HG03103 (cell line): ENCODE data around the gene PDE3A.
"Not testable (repeated sequence)": the region's sequence is repeated elsewhere in the genome, so short reads cannot be mapped to it uniquely, and the experiment has no call there.

Source experiments
- ATAC-seq: cut with Tn5 transposase; IDR thresholded peaks from one replicate; pipeline ENCODE4 v1.9.1; 2021; ENCODE audit warnings: low read depth; ENCODE audit not compliant: unreplicated experiment

Gene PDE3A

DNA sequence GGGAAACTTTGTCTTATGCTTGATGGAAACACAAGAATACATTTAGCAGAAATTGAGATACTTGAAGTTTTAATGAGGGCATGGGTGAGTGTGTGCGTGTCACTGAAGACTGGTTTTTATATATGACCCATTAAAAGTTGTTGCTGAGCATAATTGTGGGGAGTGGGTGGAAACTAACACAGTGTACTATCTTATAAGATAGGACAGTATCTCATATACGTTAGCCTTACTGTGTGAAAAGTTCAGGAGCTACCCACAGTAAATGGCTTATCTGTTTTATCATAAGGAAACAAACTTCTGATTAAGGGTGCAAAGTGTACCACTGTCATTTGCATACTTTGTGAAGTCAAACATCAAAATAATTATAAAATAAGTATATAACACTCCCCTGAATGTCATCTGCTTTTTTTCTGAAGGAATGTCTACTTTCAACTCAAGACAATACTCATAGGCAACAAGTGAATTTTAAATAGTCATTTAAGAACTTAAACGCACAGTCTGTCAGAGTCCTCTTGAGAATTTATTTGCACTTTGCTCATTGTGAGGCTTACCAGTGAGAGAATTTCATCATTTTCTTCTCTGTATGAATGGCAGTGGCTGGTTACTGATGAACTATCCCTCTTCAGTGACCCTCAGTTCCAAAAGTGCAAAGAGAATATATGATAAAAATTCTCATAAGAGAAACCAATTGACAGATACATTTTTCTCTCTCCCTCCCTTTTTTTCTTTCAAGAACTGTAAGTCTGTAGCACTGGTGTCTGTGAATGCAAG, 4.2 kb downstream of the PDE3A start:
- ATAC-seq = no peak

- no peak for ATAC-seq
Observed at GRCh38 chr12:20374795-20375194, 6.5 kb downstream of the PDE3A start.

DNA sequence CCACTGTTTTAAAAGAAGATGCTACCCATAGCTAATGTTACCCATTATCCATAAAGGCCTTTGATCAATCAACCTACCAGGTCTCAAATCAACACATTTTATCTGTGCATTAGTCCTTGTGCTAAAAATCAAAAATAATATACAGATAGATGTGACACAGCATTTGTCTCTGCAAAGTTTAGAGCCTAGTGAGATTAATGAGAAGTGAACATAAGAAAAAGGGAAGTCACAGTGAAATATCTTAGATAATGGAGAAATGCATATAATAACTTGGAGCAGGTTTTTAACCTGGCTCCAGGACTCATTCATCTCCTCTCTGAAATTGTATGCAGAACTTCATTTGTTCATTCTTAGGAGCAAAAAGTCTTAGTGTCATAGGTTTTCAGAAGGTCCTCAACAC, 7.2 kb downstream of the PDE3A start:
- ATAC-seq = no peak

DNA sequence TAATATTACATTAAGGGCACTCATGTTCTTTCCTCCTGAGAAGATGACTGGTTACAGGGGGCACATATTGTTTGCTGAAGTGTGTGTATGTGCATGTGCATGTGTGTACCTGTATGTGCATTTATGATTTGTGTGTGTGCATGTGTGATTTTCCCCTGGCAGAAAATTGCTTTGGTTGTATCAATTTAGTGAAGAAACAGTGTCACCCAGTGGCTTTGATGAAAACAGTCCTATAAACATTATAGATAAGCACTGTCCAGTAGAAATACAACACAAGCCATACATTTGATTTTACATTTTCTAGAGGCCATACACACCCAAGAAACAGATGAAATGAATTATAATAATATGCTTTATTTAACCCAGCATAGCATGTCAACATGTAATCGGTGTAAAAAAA, 8.6 kb downstream of the PDE3A start:
- ATAC-seq = no peak

DNA sequence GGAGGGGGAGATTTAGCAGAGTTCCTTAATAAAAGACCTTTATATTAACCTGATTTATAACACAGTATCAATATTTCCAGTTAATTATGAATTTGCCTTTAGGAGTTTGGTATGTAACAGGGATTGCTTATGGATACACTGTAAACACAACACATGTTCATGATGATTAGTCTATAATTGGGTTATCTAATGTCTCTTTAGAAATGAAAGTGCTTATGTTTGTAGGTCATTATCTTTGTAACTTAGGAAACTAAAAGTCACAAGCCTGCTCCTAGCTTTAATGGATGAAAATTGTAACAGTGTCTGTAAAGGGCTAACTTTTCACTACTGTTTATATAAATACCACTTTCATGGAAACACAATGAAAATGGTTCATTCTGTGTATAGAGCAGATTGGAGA, 9.4 kb downstream of the PDE3A start:
- ATAC-seq = no peak

DNA sequence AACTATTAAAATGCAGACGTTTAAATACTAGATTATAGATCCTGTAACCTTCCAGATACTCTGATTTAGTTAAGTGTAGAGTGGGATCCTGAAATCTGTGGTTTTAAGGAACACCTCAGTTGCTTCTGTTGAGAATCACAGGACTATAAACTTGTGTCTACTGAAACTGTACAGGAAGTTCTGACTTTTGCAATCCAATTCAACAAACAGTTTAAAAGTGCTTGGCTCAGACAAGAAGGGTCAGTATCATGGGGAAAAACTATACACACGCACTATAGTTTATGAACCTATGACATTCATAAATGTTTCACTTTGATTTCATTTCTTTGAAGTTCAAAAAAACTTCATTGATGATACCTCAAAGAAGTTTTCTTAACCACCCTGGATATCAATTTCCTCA, 13.8 kb downstream of the PDE3A start:
- no peak for ATAC-seq

DNA sequence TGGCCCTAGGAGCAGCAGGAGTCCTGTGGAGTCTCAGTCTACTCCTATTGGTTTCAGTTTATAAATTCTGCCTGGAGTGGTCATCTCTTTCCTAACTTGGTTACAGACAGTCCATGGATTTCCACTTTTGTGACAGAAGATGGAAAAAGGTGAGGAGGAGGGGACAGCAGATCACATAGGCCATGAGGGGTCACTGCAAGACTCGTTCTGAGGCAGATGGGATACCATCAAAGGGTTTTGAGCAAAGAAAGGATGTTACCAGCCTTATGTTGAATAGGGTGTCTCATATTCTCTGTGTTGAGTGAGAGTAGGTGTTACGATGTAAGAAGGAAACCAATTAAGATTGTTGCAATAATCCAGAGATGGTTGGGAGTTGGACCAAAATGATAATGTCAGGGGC, 15.3 kb downstream of the PDE3A start:
- ATAC-seq = no peak

DNA sequence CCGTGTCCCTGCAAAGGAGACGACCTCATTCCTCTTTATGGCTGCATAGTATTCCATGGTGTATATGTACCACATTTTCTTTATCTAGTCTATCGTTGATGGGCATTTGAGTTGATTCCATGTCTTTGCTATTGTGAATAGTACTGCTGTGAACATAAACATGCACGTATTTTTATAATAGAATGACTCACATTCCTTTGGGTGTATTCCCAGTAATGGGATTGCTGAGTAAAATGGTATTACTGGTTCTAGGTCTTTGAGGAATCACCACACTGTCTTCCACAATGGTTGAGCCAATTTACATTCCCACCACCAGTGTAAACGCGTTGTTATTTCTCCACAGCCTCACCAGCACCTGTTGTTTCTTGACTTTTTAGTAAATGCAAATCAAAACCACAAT, 16.5 kb downstream of the PDE3A start:
- not testable (repeated sequence) for ATAC-seq

GRCh38 chr12:20390846-20391245, 22.5 kb downstream of the PDE3A start:
- ATAC-seq = no peak

- ATAC-seq = no peak
Observed at GRCh38 chr12:20392339-20392738, 24.0 kb downstream of the PDE3A start.

DNA sequence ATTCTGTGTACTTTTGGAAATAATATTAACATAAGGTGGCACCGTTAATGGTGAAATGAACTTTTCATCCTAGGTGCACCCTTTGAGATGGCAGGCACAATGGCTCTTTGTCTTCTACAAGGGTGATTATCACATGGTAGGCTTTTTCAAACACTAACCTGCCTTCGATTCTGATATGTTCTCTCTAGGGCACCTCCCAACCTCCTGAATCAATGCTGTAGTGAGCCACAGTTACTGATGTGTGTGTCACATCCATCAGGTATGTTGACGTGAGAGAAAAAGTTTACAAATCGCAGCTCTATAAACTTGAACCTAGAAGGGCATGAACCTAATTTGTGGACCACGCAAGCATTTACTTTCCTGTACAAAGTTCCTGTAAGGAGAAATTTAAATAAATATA, 25.4 kb downstream of the PDE3A start:
- ATAC-seq = no peak

DNA sequence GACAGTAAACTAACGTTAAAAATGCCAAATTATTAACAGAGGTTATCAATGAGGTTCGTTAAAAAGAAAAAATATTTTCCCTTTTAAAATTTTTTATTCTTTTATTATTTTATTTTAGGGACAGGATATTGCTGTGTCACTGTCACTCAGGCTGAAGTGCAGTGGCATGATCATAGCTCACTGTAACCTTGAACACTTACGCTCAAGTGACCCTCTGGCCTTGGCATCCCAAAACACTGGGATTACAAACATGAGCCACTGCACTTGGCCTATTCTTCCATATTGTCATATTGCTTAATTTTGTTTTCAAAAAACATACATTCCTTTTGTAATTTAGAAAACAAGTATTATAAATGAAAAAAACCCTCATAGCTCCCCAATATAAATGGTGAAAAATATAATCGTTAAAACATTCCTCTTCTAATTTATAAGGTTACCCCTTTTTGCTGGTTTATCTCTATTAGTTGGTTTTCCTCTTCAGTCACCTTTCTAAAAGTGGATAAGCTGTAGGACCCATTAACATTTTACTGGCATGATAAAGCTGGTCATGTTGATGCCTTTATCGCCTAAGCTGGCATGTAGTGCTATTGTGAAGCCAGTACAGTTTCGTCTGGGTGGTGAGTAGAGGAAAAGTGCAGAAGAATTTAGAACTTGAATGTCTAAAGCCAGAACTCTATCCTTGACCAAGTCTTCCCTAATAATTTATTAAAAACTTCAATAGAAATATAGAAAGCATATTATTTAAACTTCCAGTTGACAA, 27.6 kb downstream of the PDE3A start:
- no peak for ATAC-seq

DNA sequence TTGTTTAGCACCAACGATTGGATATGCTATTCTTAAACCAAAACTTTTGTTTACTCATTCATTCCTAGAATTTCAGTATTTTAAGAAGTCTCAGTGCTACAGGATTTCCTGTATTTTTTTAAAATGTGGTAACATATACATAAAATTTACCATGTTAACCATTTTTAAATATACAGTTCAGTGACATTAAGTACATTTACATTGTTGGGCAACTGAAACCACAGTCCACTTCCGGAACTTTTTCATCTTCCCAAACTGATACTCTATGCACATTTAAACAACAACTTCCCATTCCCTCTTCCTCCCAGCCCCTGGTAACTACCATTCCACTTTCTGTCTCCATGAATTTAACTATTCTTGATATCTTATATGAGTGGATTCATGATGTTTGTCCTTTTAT, 30.3 kb downstream of the PDE3A start:
- ATAC-seq = no peak

- ATAC-seq = no peak
Observed at GRCh38 chr12:20400003-20400402, 31.7 kb downstream of the PDE3A start.

GRCh38 chr12:20403230-20403629, 34.9 kb downstream of the PDE3A start:
- ATAC-seq = no peak

- no peak for ATAC-seq
Observed at GRCh38 chr12:20404576-20405346, 36.4 kb downstream of the PDE3A start.

- ATAC-seq = no peak
Observed at GRCh38 chr12:20409607-20410377, 41.5 kb downstream of the PDE3A start.

- no peak for ATAC-seq
Observed at GRCh38 chr12:20410734-20411133, 42.4 kb downstream of the PDE3A start.

DNA sequence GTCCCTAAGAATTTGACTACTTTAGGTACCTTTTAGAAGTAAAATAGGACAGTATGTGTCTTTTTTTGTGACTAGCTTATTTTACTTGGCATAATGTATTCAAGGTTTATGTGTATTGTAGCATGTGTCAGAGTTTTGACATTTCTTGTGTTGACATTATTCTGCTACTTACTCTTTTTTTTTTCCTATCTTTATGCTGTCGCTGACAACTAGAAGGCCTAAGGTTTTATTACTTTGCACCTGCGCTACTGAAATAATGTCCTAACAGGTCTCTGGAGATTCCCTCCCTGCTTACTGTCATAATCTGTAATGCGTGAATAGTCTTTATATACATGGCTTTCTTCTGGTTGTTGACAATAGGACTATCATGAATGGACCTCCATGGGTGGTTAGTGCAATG, 43.0 kb downstream of the PDE3A start:
- ATAC-seq = no peak

GRCh38 chr12:20415028-20415427, 46.7 kb downstream of the PDE3A start:
- ATAC-seq = no peak

- no peak for ATAC-seq
Observed at GRCh38 chr12:20415641-20416040, 47.3 kb downstream of the PDE3A start.
